22Rv1 (cell line): ENCODE data around the gene ZSWIM7.

ENCODE experiments used
- H3K27ac ChIP-seq: fragments of 450-650 bp; 2 replicates; pipeline ENCODE4 v1.5.1; 2017
- ZFX ChIP-seq: fragments of 450-650 bp; IDR thresholded peaks from 2 replicates; pipeline ENCODE4 v1.6.1; 2017; ENCODE audit warnings: antibody characterized with exemption, borderline replicate concordance
- TF ChIP-seq, protein P1 (sequence below): fragments of 450-650 bp; IDR thresholded peaks from 2 replicates; pipeline ENCODE4 v1.5.1; 2017; ENCODE audit warnings: mild to moderate bottlenecking

The ZSWIM7 gene

DNA sequence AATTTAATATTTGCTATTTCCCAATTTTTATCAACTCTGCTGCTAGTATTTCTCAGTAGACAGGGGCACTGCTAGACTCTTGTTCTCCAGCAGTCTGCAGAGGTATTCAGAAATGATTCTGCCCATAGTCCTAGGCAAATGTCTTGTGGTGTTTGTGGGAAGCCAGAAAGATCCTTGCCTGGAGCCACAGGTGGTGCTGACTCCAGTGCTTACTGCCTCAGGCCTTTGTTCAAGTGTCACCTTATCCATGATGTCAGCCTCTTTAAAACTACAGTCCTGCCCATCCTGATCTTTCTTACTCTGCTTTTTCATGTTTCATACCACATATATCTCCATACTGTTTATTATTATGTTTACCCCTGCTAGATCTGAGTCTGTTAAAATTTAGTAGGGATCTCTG is 26.5 kb downstream of the ZSWIM7 start:
- H3K27ac ChIP-seq: no peak overlapping the region
- TF ChIP-seq ZFX: no peak
- TF ChIP-seq, protein P1, sequence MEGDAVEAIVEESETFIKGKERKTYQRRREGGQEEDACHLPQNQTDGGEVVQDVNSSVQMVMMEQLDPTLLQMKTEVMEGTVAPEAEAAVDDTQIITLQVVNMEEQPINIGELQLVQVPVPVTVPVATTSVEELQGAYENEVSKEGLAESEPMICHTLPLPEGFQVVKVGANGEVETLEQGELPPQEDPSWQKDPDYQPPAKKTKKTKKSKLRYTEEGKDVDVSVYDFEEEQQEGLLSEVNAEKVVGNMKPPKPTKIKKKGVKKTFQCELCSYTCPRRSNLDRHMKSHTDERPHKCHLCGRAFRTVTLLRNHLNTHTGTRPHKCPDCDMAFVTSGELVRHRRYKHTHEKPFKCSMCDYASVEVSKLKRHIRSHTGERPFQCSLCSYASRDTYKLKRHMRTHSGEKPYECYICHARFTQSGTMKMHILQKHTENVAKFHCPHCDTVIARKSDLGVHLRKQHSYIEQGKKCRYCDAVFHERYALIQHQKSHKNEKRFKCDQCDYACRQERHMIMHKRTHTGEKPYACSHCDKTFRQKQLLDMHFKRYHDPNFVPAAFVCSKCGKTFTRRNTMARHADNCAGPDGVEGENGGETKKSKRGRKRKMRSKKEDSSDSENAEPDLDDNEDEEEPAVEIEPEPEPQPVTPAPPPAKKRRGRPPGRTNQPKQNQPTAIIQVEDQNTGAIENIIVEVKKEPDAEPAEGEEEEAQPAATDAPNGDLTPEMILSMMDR: no peak

GRCh38 chr17:15972497-15972951 is 27.0 kb downstream of the ZSWIM7 start:
- TF ChIP-seq ZFX: no peak
- TF ChIP-seq, protein P1: no peak

GRCh38 chr17:15971882-15972281 is 27.6 kb downstream of the ZSWIM7 start:
- H3K27ac ChIP-seq: no peak overlapping the region
- TF ChIP-seq, protein P1: no peak
- TF ChIP-seq ZFX: no peak

More at GRCh38 chr17:15972497-15972951, 27.0 kb downstream of the ZSWIM7 start:
- no peak overlapping the region for H3K27ac ChIP-seq

- no peak for TF ChIP-seq ZFX
- TF ChIP-seq, protein P1: no peak
- H3K27ac ChIP-seq: no peak overlapping the region
Measured at GRCh38 chr17:15971098-15971678, 28.3 kb downstream of the ZSWIM7 start.

DNA sequence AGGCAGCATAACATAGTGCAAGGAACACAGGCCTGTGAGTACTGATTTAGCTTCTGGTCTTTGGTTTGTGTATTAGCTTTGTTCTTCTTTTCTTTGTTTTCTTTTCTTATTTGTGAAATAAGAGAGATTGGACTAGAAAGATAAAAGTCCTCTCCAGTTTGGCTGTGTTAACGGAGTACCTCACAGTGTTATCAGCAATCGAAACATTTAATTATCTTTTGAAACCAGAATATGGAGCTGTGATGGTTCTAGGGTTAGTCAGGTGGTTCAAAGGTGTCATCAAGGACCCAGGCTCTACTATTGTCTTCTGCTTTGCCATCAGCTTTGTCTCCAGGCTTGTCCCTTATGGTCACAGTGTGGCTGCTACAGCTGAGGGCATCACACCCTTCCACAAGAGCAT is 29.0 kb downstream of the ZSWIM7 start:
- no peak for TF ChIP-seq ZFX
- TF ChIP-seq, protein P1: no peak
- H3K27ac ChIP-seq: no peak overlapping the region

- H3K27ac ChIP-seq: no peak overlapping the region
- TF ChIP-seq ZFX: no peak
Measured at GRCh38 chr17:15969463-15969862, 30.0 kb downstream of the ZSWIM7 start.

DNA sequence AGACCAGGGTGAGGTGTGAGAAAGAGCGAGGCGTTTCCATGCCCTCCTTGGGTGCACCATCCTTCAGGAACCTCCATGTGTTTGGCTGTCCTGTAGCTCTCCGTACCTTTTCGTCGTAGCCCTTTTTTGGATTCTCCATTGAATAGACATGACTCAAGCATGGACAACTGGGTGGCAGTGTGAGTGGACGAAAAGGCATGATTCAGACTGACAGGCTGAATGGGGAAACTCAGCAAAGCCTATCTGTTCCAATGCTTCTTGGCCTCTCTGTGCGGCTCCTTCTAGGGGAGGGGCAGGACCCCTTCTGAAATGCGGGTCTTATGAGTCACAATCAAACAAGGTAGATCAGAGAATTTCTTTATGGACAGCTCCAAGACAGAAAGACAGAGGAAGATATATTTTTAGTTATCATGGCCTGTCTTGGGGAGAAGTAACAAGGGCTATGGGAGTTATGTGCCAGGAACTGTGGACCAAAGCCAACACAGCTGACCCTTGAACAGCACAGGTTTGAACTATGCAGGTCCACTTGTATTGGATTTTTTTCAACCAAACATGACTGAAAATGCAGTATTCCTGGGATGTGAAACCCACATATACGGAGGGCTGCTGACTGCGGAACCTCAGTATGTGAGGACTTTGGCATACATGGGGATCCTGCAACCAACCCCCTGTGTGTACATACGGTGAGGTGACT is 31.7 kb downstream of the ZSWIM7 start:
- TF ChIP-seq, protein P1: no peak
- TF ChIP-seq ZFX: no peak
- no peak overlapping the region for H3K27ac ChIP-seq
